Heart left ventricle (tissue), 13 donors: ENCODE measurements around the gene H19.

Experiments used
- CTCF ChIP-seq, 12 donors: fragments of 200-600 bp; sonication (generic) in 4 of 12; IDR thresholded peaks; one replicate each; pipeline versions ENCODE4 v1.5.0 to v1.8.0; 2018 to 2022; ENCODE audit warnings: antibody characterized with exemption in 12 of 12, mild to moderate bottlenecking in 5 of 12
- POLR2A ChIP-seq, 2 donors: fragments of 450-650 bp; IDR thresholded peaks; one replicate each; pipeline ENCODE4 v1.6.1; 2017; ENCODE audit warnings: antibody characterized with exemption in 2 of 2, mild to moderate bottlenecking in 2 of 2, moderate library complexity in 2 of 2
- donor health status: ischemic (EF 13 %, LVEDD 7.1; RV severe dilation, severe dysfunction).
- donor health status: DM: no; HTN: yes; CAD: no.
- donor health status: DM: no; HTN: no; CAD: no.
- donor health status: ischemic (EF 25% LVEDD 6.9; RV normal size, moderate dysfunction).
- donor health status: ischemic (EF 25% LVEDD 5.7; RV mildly dilated, moderate dysfunction).
- donor health status: ischemic (EF 35%, LVEDD 5.7; RV mildly dilated, moderate dysfunction).
- donor health status: nonischemic (EF 11% LVEDD 7.7; RV severe dilation, severe dysfunction).
- donor health status: DM: yes; HTN: yes; CAD: no.
- donor health status: PGD.
- donor health status: ischemic (EF 29% LVEDD 5.4; RV normal size, mild dysfunction).
- donor health status: nonischemic (EF 23%, LVEDD 6.1; RV moderate dilation, normal function).

DNA sequence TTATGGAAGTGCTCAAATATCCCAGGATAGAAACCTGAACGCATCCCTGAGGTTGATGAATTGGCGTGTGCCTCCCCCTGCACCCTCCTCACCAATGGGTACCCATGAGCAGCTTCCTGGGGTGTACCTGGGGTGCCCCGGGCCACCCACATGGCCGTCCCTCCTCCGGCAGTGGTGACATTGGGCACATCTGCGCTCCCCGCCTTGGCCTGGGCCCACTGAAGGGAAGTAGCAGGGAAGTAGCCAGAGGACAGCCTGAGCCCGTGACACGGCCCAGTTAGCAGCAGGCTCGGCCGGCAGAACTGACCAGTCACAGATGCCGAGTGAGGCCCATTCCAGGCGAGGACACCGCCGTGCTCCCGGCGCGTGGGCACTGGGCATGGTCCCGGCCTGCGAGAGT is 33.8 kb downstream of the H19 start:
- no peak for TF ChIP-seq CTCF (IDR thresholded peaks at IDR 0.05)
- TF ChIP-seq POLR2A (IDR thresholded peaks at IDR 0.05): no peak
